ENCODE measurements around the gene ADRB2.

DNA sequence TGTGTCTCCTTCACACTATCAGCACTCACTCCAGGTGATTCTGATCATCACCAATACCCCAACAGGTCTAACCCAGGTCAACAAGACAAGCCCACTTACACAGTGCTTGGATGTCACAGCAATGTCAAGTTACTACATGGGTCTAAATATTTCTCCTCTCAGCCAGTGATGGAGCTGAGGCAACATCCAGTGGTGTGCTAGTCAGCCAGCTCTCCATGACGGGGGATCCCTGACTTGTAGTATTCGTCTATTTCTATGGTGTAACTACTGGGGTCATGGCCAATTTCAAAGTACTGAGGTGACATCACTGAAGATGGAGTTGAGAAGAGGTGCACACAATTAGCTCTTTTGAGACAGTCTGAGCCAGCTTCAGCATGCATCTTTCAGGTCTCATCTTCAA is 31.1 kb downstream of the ADRB2 start:
- TF ChIP-seq POLR2AphosphoS5 (IDR thresholded peaks at IDR 0.05; ENCODE audit: low read depth, low read length) (no peak), TAF1 (IDR thresholded peaks at IDR 0.05; ENCODE audit: borderline replicate concordance, low read depth, low read length) (no peak), POLR2A (IDR thresholded peaks at IDR 0.05; ENCODE audit: low read depth, low read length) (no peak)

Measured in GM12892 (cell line).